GM19193 (cell line): Measurements from ENCODE around the gene EVI5.
A peak's percentile ranks its signal among the peaks of the same experiment; 100 is the strongest.

Source experiments
- POLR2A ChIP-seq: IDR thresholded peaks from 4 replicates; pipeline ENCODE4 v1.6.1; 2011; ENCODE audit not compliant: insufficient read depth, insufficient read length; ENCODE audit errors: extremely low read depth

Gene EVI5

GRCh38 chr1:92572520-92572919 is 212.4 kb downstream of the EVI5 start:
- no peak for TF ChIP-seq POLR2A

- no peak for TF ChIP-seq POLR2A
Observed at GRCh38 chr1:92571578-92571977, 213.3 kb downstream of the EVI5 start.

- TF ChIP-seq POLR2A, result no peak
Observed at GRCh38 chr1:92567211-92567868, 217.6 kb downstream of the EVI5 start.

DNA sequence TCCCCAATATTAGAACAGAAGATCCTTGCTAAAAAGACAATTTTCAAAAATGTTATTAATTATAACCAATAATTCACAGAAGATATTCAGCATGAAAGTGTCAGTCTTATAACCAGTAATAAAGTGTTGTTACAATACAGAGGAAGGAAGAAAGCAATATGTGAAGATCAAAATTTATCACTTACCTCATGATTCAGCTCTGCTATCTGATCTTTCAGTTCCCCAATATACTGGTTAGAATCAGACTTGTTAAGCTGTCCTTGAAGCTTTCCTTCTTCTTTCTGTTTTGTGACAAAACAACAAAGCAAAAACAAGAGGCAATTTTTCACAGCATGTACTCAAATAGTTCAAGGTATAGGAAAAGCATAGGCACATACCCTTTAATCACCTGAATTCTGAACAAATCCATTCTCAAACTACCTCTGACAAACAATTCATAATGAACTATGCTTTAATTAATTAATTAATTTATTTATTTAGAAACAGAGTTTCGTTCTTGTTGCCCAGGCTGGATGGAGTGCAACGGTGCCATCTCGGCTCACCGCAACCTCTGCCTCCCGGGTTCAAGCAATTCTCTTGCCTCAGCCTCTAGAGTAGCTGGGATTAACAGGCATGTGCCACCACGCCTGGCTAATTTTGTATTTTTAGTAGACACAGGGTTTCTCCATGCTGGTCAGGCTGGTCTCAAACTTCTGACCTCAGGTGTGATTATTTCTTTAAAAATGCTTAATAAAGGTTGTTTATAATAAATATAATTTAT is 221.3 kb downstream of the EVI5 start:
- no peak for TF ChIP-seq POLR2A

GRCh38 chr1:92556350-92556749 is 228.6 kb downstream of the EVI5 start:
- no peak for TF ChIP-seq POLR2A

DNA sequence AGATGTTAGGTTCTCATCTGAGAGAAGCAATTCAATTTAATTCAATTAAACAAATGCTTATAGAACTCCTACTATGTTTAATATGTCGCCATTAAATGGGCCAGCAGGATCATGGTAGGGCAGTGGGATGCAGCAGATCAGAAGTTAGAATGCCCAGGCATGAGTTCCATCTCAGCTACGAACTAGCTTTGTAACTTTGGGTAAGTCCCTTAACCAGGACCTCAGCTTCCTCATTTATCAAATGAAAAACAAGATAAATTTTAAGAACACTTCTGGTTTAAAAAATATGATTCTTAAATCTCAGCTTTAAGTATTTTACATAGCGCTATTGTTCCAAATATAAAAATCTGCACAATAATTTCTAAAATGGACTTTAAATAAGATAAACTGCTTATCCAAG is 230.7 kb downstream of the EVI5 start:
- no peak for TF ChIP-seq POLR2A

DNA sequence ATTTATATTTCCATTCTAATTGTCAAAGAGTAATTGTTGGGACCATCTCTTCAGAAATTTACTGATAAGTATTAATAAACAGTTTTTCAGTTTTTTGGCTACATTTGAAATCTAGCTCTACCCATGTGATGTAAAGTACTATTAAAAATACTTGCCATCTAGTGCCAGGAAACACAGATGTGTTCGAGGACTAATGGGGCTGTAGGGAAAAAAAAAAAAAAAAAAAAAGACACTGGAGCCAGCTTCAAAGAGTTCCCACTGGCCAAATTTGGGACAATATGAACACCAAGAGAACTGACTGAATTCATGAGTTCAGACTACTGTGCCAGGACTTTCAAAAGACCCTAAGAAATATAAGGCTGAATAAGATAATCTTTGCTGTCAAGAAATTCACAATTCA is 233.0 kb downstream of the EVI5 start:
- TF ChIP-seq POLR2A, result no peak

GRCh38 chr1:92544756-92545165 is 240.1 kb downstream of the EVI5 start:
- no peak for TF ChIP-seq POLR2A

DNA sequence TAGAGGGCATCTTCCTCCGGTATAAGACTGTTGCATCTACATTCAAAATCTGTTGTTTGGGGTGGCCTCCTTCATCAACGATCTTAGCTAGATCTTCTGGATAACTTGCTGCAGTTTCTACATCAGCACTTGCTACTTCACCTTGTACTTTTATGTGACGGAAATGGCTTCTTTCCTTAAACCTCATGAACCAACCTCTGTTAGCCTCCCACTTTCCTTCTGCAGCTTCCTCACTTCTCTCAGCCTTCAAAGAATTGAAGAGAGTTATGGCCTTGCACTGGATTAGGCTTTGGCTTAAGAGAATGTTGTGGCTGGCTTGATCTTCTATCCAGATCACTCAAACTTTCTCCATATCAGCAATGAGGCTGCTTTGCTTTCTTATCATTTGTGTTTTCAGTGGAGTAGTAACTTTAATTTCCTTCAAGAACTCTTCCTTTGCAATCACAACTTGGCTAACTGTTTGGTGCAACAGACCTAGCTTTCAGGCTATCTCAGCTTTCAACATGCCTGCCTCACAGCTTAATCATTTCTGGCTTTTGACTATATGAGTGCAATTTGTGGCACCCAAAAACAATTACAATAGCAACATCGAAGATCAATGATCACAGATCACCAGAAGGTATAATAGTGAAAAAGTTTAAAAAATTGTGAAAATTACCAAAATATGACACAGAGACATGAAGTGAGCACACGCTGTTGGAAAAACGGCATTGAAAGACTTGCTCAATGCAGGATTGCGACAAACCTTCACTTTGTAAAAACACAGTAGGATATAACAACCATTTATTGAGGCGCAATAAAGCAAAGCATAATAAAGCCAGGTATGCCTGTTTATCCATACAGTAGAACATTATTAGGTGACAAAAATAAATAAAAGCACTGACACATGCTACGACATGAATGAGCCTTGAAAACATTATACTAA is 241.5 kb downstream of the EVI5 start:
- TF ChIP-seq POLR2A, result no peak

DNA sequence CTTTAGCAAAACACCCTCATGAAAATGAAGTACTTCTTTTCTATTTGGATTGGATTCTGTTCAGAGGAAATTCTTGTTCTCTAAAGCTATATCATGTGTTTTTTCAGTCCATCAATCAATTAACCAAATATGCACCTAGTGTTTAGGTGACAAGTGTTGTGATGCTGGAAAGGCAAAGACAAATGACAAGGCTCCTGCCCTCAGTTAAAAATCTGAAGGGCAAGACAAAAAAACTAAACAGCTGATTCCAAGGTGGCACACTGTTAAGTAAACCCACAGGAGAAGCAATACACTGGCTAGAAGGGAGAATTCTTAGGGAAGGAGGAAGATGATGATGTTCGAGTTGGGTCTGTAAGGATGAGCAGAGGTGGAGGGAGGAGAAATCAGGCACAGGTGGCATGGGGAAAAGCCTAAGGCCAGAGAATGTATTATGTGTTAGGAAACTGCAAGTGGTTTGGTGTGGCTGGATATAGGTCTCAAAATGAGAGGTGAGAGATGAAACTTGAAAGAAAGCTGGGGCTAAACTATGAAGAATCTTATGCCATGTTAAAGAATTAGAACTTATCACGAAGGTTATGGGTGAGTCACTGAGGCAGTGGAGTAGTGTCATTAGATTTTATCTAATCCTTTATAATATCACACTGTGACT is 246.4 kb downstream of the EVI5 start:
- TF ChIP-seq POLR2A, result peak; percentile 23

DNA sequence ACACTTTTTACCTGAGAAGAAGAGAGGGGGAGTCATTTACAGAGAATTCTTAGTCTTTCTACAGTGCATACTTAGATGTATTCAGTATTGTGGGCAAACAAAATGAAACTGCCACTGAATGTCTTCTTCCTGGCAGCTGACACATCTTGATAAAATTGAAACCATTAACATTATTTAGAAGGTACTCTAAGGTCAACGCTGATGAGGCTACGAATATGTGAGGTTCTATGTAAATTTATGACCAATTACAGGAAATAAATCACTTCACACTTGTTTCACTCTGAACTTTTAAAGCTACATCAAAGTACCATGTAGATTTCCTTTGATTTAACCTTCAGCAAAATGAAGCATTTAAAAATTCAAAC is 246.9 kb downstream of the EVI5 start:
- no peak for TF ChIP-seq POLR2A

DNA sequence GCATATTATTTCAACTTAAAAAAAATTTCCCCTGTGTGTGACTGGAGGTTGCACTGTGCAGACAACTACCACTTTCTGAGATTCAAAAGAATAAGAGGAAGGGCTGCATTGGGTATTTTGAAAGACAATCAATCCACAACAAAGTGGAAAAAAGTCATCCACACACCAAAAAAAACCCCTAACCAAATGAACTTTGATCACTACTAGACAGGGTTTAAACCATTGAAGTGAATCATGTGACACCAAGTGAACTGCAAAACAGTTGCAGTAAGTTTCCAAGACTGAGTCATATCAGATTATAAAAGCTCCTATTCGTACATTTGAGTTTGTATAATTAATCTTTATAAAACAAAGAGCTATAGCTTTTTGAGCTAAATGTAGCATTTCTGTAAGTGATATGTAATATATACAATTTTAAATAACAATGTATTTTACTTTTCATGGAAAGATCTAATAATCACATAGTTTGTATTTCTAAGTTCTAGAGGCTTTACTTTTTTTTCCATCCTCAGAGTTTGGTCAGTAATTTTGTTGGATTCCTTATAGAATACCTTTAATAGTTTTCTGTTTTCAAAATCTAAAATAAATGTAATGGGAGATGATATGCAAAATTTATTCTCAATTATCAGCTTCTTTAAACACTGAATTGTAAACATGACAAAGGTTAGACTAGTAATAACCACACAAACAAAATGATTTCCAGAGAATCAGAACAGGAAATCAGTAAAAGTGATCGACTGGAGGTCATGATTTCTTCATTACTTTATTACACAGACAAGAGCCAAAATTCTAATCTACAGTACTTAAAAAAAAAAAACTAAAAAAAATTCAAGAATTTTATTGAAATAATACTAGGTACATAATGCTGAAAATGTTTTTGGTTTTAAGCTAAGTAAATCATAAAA is 247.7 kb downstream of the EVI5 start:
- no peak for TF ChIP-seq POLR2A

GRCh38 chr1:92536211-92536979 is 248.5 kb downstream of the EVI5 start:
- TF ChIP-seq POLR2A, result no peak
